ENCODE results near the gene KNDC1.

- TF ChIP-seq CTCF (optimal IDR thresholded peaks at IDR 0.05 in 1 of 3, IDR thresholded peaks at IDR 0.05 in 1 of 3, conservative IDR thresholded peaks at IDR 0.05 in 1 of 3; ENCODE audit: extremely low read depth in 1 of 3, insufficient read depth in 2 of 3, low read length in 3 of 3) (no peak), EZH2 (IDR thresholded peaks at IDR 0.05; ENCODE audit: low read length) (no peak)
Observed at GRCh38 chr10:133159950-133160825, at the start of gene KNDC1.
